ENCODE measurements around the gene MAML3. TPM values are rescaled to one million over a fixed set of nuclear protein-coding genes. Genes with fewer than 3 reads are reported as not detected.

MAML3 gene
- total and polyA plus RNA-seq, 10 donors, result 0.63 to 18.4 (median 12.7) TPM

- 85 to 92% (median 90%) methylated on average over 6 to 7 of the region's 7 CpGs for WGBS, 5 donors
- H3K4me1 ChIP-seq, result peaks cover 0 to 16% (median 0%) of the 10 kb centered on the region in 6 donors
- no peaks in the 10 kb centered on the region for H3K9me3 ChIP-seq
- TF ChIP-seq POLR2AphosphoS5 (IDR thresholded peaks at IDR 0.05) (no peak), POLR2A (IDR thresholded peaks at IDR 0.05) (no peak), CTCF (IDR thresholded peaks at IDR 0.05 in 8 of 11, conservative IDR thresholded peaks at IDR 0.05 in 3 of 11) (no peak)
- H3K4me3 ChIP-seq, result no peak overlapping the region
- H3K27ac ChIP-seq, result no peak overlapping the region
- intact Hi-C loops (cut with DNase I; ENCODE audit: low total_unique reads), result no loop called here
- H3K27me3 ChIP-seq (replicated peaks in 1 of 7), result no peaks in the 10 kb centered on the region
- H3K36me3 ChIP-seq, result no peaks in the 10 kb centered on the region
- DNase-seq, result no peak
Measured at GRCh38 chr4:139854668-139855403, 299.1 kb downstream of the MAML3 start.

- intact Hi-C loops (cut with DNase I; ENCODE audit: low total_unique reads), result no loop called here
- Histone ChIP-seq H3K27me3 (replicated peaks in 1 of 7) (no peaks in the 10 kb centered on the region), H3K9me3 (no peaks in the 10 kb centered on the region), H3K4me1 (peaks cover 0 to 16% (median 2%) of the 10 kb centered on the region in 6 donors), H3K27ac (no peak overlapping the region), H3K4me3 (no peak overlapping the region), H3K36me3 (no peaks in the 10 kb centered on the region)
- DNase-seq, result no peak
- no peak for TF ChIP-seq POLR2AphosphoS5 (IDR thresholded peaks at IDR 0.05)
- TF ChIP-seq CTCF (IDR thresholded peaks at IDR 0.05 in 8 of 11, conservative IDR thresholded peaks at IDR 0.05 in 3 of 11), result no peak
- TF ChIP-seq POLR2A (IDR thresholded peaks at IDR 0.05), result no peak
Measured at GRCh38 chr4:139853309-139853708, 300.7 kb downstream of the MAML3 start.

GRCh38 chr4:139852612-139853269 lies 301.2 kb downstream of the MAML3 start:
- Histone ChIP-seq H3K4me1 (peaks cover 0 to 16% (median 2%) of the 10 kb centered on the region in 6 donors), H3K4me3 (no peak overlapping the region), H3K27me3 (replicated peaks in 1 of 7) (no peaks in the 10 kb centered on the region), H3K36me3 (no peaks in the 10 kb centered on the region), H3K27ac (no peak overlapping the region), H3K9me3 (no peaks in the 10 kb centered on the region)
- no peak for DNase-seq
- TF ChIP-seq POLR2A (IDR thresholded peaks at IDR 0.05) (no peak), CTCF (IDR thresholded peaks at IDR 0.05 in 8 of 11, conservative IDR thresholded peaks at IDR 0.05 in 3 of 11) (no peak), POLR2AphosphoS5 (IDR thresholded peaks at IDR 0.05) (no peak)
- intact Hi-C loops (cut with DNase I; ENCODE audit: low total_unique reads), result no loop called here
- 65 to 94% (median 78%) methylated on average over 4 of the region's 4 CpGs for WGBS, 5 donors

GRCh38 chr4:139851639-139852038 lies 302.3 kb downstream of the MAML3 start:
- H3K36me3 ChIP-seq, result no peaks in the 10 kb centered on the region
- DNase-seq, result no peak
- peaks cover 0 to 6% (median 0%) of the 10 kb centered on the region in 6 donors for H3K4me1 ChIP-seq
- WGBS, 5 donors, result 83 to 89% (median 87%) methylated on average over 4 of the region's 4 CpGs
- TF ChIP-seq CTCF (IDR thresholded peaks at IDR 0.05 in 8 of 11, conservative IDR thresholded peaks at IDR 0.05 in 3 of 11) (no peak), POLR2A (IDR thresholded peaks at IDR 0.05) (no peak), POLR2AphosphoS5 (IDR thresholded peaks at IDR 0.05) (no peak)
- no peak overlapping the region for H3K27ac ChIP-seq
- H3K4me3 ChIP-seq, result no peak overlapping the region
- H3K9me3 ChIP-seq, result no peaks in the 10 kb centered on the region
- intact Hi-C loops (cut with DNase I; ENCODE audit: low total_unique reads), result no loop called here
- no peaks in the 10 kb centered on the region for H3K27me3 ChIP-seq (replicated peaks in 1 of 7)

All from spleen (tissue), 11 donors.